IMR-90 (cell line): ENCODE results near the gene L3HYPDH. TPM values are rescaled to one million over a fixed set of nuclear protein-coding genes. Genes with fewer than 3 reads are reported as not detected.
A peak's percentile ranks its signal among the peaks of the same experiment; 100 is the strongest.

ENCODE experiments used
- ATAC-seq: fragments of 200-7000 bp; cut with Tn5 transposase; 2 replicates; pipeline ENCODE4 v1.9.1; 2020; ENCODE audit warnings: low read depth, mild to moderate bottlenecking, moderate library complexity
- BruUV-seq: library from RNA; stranded (reverse); fragments of 400-500 nt; replicated peaks from 2 replicates; lab custom pipeline; 2021; lab: Mats Ljungman, UMichigan
- CTCF ChIA-PET: fragments of 300-600 bp; formaldehyde crosslinking; extraction: SDS; loops from one replicate; lab custom pipeline; 2021; ENCODE audit warnings: antibody characterized with exemption; lab: Yijun Ruan, JAX
- POLR2A ChIA-PET: fragments of 300-600 bp; sonication (Branson Sonifier 250); formaldehyde crosslinking; loops from one replicate; lab custom pipeline; 2022; ENCODE audit warnings: antibody characterized with exemption; ENCODE audit not compliant: unreplicated experiment; lab: Charles Lee
- DNase-seq: peaks from one replicate; pipeline ENCODE4 v3.0.0; 2013
- H2AFZ ChIP-seq: replicated peaks from 2 replicates; pipeline ENCODE3; 2013; ENCODE audit warnings: low read length, mild to moderate bottlenecking; ENCODE audit not compliant: poor library complexity
- H2AK5ac ChIP-seq: 2 replicates; pipeline ENCODE4 v1.6.1; 2013; ENCODE audit warnings: low read depth, low read length, inconsistent platforms
- H2AK9ac ChIP-seq: replicated peaks from 2 replicates; pipeline ENCODE3; 2013; ENCODE audit warnings: mild to moderate bottlenecking, low read depth, low read length, moderate library complexity; ENCODE audit not compliant: poor library complexity
- H2BK120ac ChIP-seq: 2 replicates; pipeline ENCODE4 v1.6.1; 2013; ENCODE audit warnings: low read depth, low read length, inconsistent platforms
- H2BK15ac ChIP-seq: 3 replicates; pipeline ENCODE4 v1.6.1; 2013; ENCODE audit warnings: low read depth, low read length, inconsistent platforms
- H2BK20ac ChIP-seq: 2 replicates; pipeline ENCODE4 v1.6.1; 2013; ENCODE audit warnings: low read depth, mild to moderate bottlenecking, inconsistent platforms, low read length, moderate library complexity
- H2BK5ac ChIP-seq: 2 replicates; pipeline ENCODE4 v1.6.1; 2013; ENCODE audit warnings: mild to moderate bottlenecking, low read depth, low read length, inconsistent platforms; ENCODE audit not compliant: poor library complexity, severe bottlenecking
- H3K14ac ChIP-seq: replicated peaks from 2 replicates; pipeline ENCODE4 v1.6.1; 2013; ENCODE audit warnings: low read depth, low read length, inconsistent platforms
- H3K18ac ChIP-seq: 2 replicates; pipeline ENCODE4 v1.6.1; 2013; ENCODE audit warnings: low read depth, low read length, control low read depth
- H3K23ac ChIP-seq: 2 replicates; pipeline ENCODE4 v1.6.1; 2013; ENCODE audit warnings: low read depth, low read length, inconsistent platforms
- H3K27ac ChIP-seq: 2 replicates; pipeline ENCODE4 v1.5.1; 2013; ENCODE audit warnings: mild to moderate bottlenecking, control low read depth, low read length; ENCODE audit not compliant: insufficient read depth
- H3K27me3 ChIP-seq: 2 replicates; pipeline ENCODE4 v1.6.1; 2013; ENCODE audit warnings: low read length; ENCODE audit not compliant: control insufficient read depth, insufficient read depth
- H3K36me3 ChIP-seq: 2 replicates; pipeline ENCODE4 v1.6.1; 2013; ENCODE audit warnings: low read length, mixed read lengths; ENCODE audit not compliant: control insufficient read depth, insufficient read depth
- H3K4ac ChIP-seq: 2 replicates; pipeline ENCODE4 v1.6.1; 2013; ENCODE audit warnings: low read depth, low read length, inconsistent platforms
- H3K4me1 ChIP-seq: 2 replicates; pipeline ENCODE4 v1.6.1; 2013; ENCODE audit warnings: low read length, mixed read lengths; ENCODE audit not compliant: control insufficient read depth, insufficient read depth
- H3K4me2 ChIP-seq: 2 replicates; pipeline ENCODE4 v1.6.1; 2013; ENCODE audit warnings: low read depth, mild to moderate bottlenecking, control low read depth, low read length, moderate library complexity
- H3K4me3 ChIP-seq: 2 replicates; pipeline ENCODE4 v1.5.1; 2013; ENCODE audit warnings: low read depth, mild to moderate bottlenecking, control low read depth, low read length, moderate library complexity; ENCODE audit not compliant: insufficient read depth
- H3K56ac ChIP-seq: 2 replicates; pipeline ENCODE4 v1.6.1; 2013; ENCODE audit warnings: low read length, inconsistent platforms; ENCODE audit not compliant: insufficient read depth; ENCODE audit errors: extremely low read depth
- H3K79me1 ChIP-seq, 2 experiments: 2 replicates each; pipeline ENCODE4 v1.6.1; 2013; ENCODE audit warnings: low read length in 2 of 2, inconsistent platforms in 1 of 2, low read depth in 1 of 2
- H3K9ac ChIP-seq: 2 replicates; pipeline ENCODE4 v1.6.1; 2013; ENCODE audit warnings: low read depth, low read length, control low read depth
- H3K9me1 ChIP-seq: 2 replicates; pipeline ENCODE4 v1.6.1; 2013; ENCODE audit warnings: low read length, inconsistent platforms; ENCODE audit not compliant: insufficient read depth
- H3K9me3 ChIP-seq: 2 replicates; pipeline ENCODE4 v1.6.1; 2013; ENCODE audit warnings: low read length; ENCODE audit not compliant: control insufficient read depth, insufficient read depth
- H4K20me1 ChIP-seq: 2 replicates; pipeline ENCODE4 v1.6.1; 2013; ENCODE audit warnings: low read length, inconsistent platforms; ENCODE audit not compliant: insufficient read depth
- H4K5ac ChIP-seq: 2 replicates; pipeline ENCODE4 v1.6.1; 2013; ENCODE audit warnings: mild to moderate bottlenecking, low read depth, low read length, control low read depth
- H4K8ac ChIP-seq, 2 experiments: 2 replicates each; pipeline ENCODE4 v1.6.1; 2013; ENCODE audit warnings: low read depth in 2 of 2, low read length in 2 of 2, control low read depth in 1 of 2, inconsistent platforms in 1 of 2
- H4K91ac ChIP-seq: 2 replicates; pipeline ENCODE4 v1.6.1; 2013; ENCODE audit warnings: low read depth, low read length, inconsistent platforms; ENCODE audit not compliant: insufficient read depth
- FOS ChIP-seq: fragments of 150-350 bp; IDR thresholded peaks from 2 replicates; pipeline ENCODE4 v1.6.1; 2016; ENCODE audit warnings: low read depth, low read length
- MAZ ChIP-seq: IDR thresholded peaks from 2 replicates; pipeline ENCODE4 v1.6.1; 2012; ENCODE audit warnings: low read depth, mild to moderate bottlenecking, low read length, improper control_type of control experiment, moderate library complexity, borderline replicate concordance
- WGBS, 2 experiments: methylation state at CpG; one replicate each; pipeline versions ENCODE4 v1.1.5 to v1.1.7; 2013; ENCODE audit warnings: missing lambda C conversion rate in 2 of 2; ENCODE audit not compliant: insufficient read length in 1 of 2; ENCODE audit errors: extremely low coverage in 2 of 2; 5-methylcytosine and 5-hydroxymethylcytosine counted together
- dilution Hi-C: fragments of 300-500 bp; cut with HindIII; formaldehyde crosslinking; loops from one replicate; pipeline ENCODE4 v1.14.3; 2018; ENCODE audit warnings: low sequenced_read_pairs; ENCODE audit not compliant: unreplicated experiment
- in situ Hi-C: fragments of 300-500 bp; cut with MboI; formaldehyde crosslinking; loops from 3 replicates; pipeline ENCODE4 v1.14.3; 2019; ENCODE audit warnings: low sequenced_read_pairs, inconsistent platforms, mixed read lengths
- intact Hi-C: fragments of 100-400 bp; cut with micrococcal nuclease; formaldehyde crosslinking; loops from 2 replicates; pipeline ENCODE4 v1.10.0; 2022
- polyA plus RNA-seq, 3 experiments: library from polyadenylated mRNA; depleted of rRNA; stranded (reverse); fragments of >200 nt; gene quantifications; 2 replicates each; pipeline ENCODE4 v1.2.3, GENCODE V29; 2012; ENCODE audit warnings: low replicate concordance in 1 of 3
- total RNA-seq: library from RNA; depleted of rRNA; stranded (reverse); fragments of >200 nt; gene quantifications from 2 replicates; pipeline ENCODE4 v1.2.3, GENCODE V29; 2012

The L3HYPDH gene
- total and polyA plus RNA-seq, 2 of the 4 experiments (the other 2 are of a cell fraction) = 40.9 to 49.1 TPM

GRCh38 chr14:59438195-59438647, 46.0 kb downstream of the L3HYPDH start:
- peaks cover 0 to 4% of the 10 kb centered on the region in 2 experiments; a peak in 1 of 4 replicates for H3K79me1 ChIP-seq
- H2AFZ ChIP-seq = no peak overlapping the region
- H3K14ac ChIP-seq = no peak overlapping the region
- no peaks in the 10 kb centered on the region for H3K27me3 ChIP-seq
- peak; percentile 64 for ATAC-seq
- no peaks in the 10 kb centered on the region for H3K9me3 ChIP-seq
- ChIA-PET POLR2A (no interaction called here), CTCF (interaction anchor here (1.5 kb wide), 1 partner anchor 310 kb away, joined by 3 read pairs; no protein-coding TSS in a partner anchor)
- peak overlapping the region; percentile 44; the same call in 1 of the 2 replicates for H3K18ac ChIP-seq
- DNase-seq = peak; percentile 78
- no peak overlapping the region for H3K4ac ChIP-seq
- H4K20me1 ChIP-seq = no peaks in the 10 kb centered on the region; the same call in 1 of the 2 replicates
- no peak overlapping the region for H3K4me3 ChIP-seq
- no peak overlapping the region for H2BK15ac ChIP-seq
- no peak overlapping the region for H3K9ac ChIP-seq
- 0 out of 2 replicates have a peak, but pooled peaks cover 2% of the 10 kb centered on the region for H3K36me3 ChIP-seq
- no TSS peak for BruUV-seq
- H3K23ac ChIP-seq = no peak overlapping the region
- no peak overlapping the region; a peak in 1 of 4 replicates for H4K8ac ChIP-seq
- no peak overlapping the region for H3K56ac ChIP-seq
- H3K9me1 ChIP-seq = peaks cover 6% of the 10 kb centered on the region
- peak overlapping the region; percentile 73 for H2BK5ac ChIP-seq
- no peak overlapping the region for H2BK120ac ChIP-seq
- no peak for TF ChIP-seq MAZ
- TF ChIP-seq FOS = peak; percentile 16; the same call in 1 of the 2 replicates
- dilution Hi-C loops (no loop called here), in situ Hi-C loops (no loop called here), intact Hi-C loops (loop anchor here (2.0 to 10.0 kb wide), 4 partner anchors 159 to 943 kb away; partner anchors contain the start of gene DAAM1)
- H2BK20ac ChIP-seq = no peak overlapping the region
- H4K91ac ChIP-seq = no peak overlapping the region
- WGBS, 2 experiments = no CpG with 5 or more reads among the region's 1 CpG
- peak overlapping the region; percentile 65; the same call in 1 of the 2 replicates for H3K4me2 ChIP-seq
- H3K4me1 ChIP-seq = peaks cover 10% of the 10 kb centered on the region
- H2AK5ac ChIP-seq = no peak overlapping the region
- no peak overlapping the region for H2AK9ac ChIP-seq
- no peak overlapping the region for H4K5ac ChIP-seq
- no peak overlapping the region for H3K27ac ChIP-seq
